Naive thymus-derived CD8-positive, alpha-beta T cell (primary cell): ENCODE measurements around the gene GALNT2. TPM values are rescaled to one million over a fixed set of nuclear protein-coding genes. Genes with fewer than 3 reads are reported as not detected.
A peak's percentile ranks its signal among the peaks of the same experiment; 100 is the strongest.

Source experiments
- ATAC-seq, 2 donors: fragments of 150-1000 bp; cut with Tn5 transposase in 1 of 2; sonication (Bioruptor Pico), chemical (Tn5 transposase) in 1 of 2; 1 replicate in 1 of 2; 2 replicates in 1 of 2; pipeline ENCODE4 v1.10.0; 2021; ENCODE audit warnings: mild to moderate bottlenecking in 2 of 2, moderate library complexity in 2 of 2
- POLR2A ChIA-PET: fragments of 350-600 bp; sonication (Branson Sonifier 250); formaldehyde crosslinking; loops from one replicate; lab custom pipeline; 2021; ENCODE audit warnings: antibody characterized with exemption; lab: Charles Lee
- DNase-seq, 10 donors: peaks; one replicate each; pipeline versions ENCODE4 v3.0.0 to v3.0.0-alpha.2; 2020 to 2022
- H3K27ac Mint-ChIP-seq, 10 donors: one replicate each; pipeline ENCODE4 v1.8.0; 2020 to 2022; ENCODE audit warnings: mild to moderate bottlenecking in 10 of 10, mixed read lengths in 10 of 10, moderate library complexity in 4 of 10, inconsistent platforms in 1 of 10
- H3K27me3 Mint-ChIP-seq, 5 donors: one replicate each; pipeline ENCODE4 v1.8.0; 2021 to 2022; ENCODE audit warnings: mixed read lengths in 5 of 5
- H3K36me3 Mint-ChIP-seq, 3 donors: one replicate each; pipeline ENCODE4 v1.8.0; 2020 to 2022; ENCODE audit warnings: mixed read lengths in 3 of 3, mild to moderate bottlenecking in 2 of 3, inconsistent platforms in 1 of 3
- H3K4me1 Mint-ChIP-seq, 4 donors: one replicate each; pipeline ENCODE4 v1.8.0; 2021 to 2022; ENCODE audit warnings: mixed read lengths in 4 of 4
- H3K4me3 Mint-ChIP-seq, 10 donors: one replicate each; pipeline ENCODE4 v1.8.0; 2020 to 2022; ENCODE audit warnings: mild to moderate bottlenecking in 10 of 10, mixed read lengths in 10 of 10, moderate library complexity in 6 of 10, inconsistent platforms in 1 of 10
- H3K9me3 Mint-ChIP-seq, 9 donors: one replicate each; pipeline ENCODE4 v1.8.0; 2020 to 2022; ENCODE audit warnings: mixed read lengths in 9 of 9, mild to moderate bottlenecking in 3 of 9, inconsistent platforms in 1 of 9, moderate library complexity in 1 of 9
- polyA plus RNA-seq, 3 donors: library from polyadenylated mRNA; unstranded; fragments of 300-500 nt; fragmentation: Illumina TruSeq; gene quantifications; one replicate each; pipeline ENCODE4 v1.2.3, GENCODE V29; 2021
- total RNA-seq, 8 experiments: library from RNA in 2 of 8; stranded (reverse) in 2 of 8; gene quantifications; one replicate each; pipeline ENCODE4 v1.2.3 and lab custom pipeline; 2021 to 2026

Gene GALNT2
- total and polyA plus RNA-seq, 5 experiments from 2014 or later, result 10.7 to 22.2 (median 15.3) TPM

DNA sequence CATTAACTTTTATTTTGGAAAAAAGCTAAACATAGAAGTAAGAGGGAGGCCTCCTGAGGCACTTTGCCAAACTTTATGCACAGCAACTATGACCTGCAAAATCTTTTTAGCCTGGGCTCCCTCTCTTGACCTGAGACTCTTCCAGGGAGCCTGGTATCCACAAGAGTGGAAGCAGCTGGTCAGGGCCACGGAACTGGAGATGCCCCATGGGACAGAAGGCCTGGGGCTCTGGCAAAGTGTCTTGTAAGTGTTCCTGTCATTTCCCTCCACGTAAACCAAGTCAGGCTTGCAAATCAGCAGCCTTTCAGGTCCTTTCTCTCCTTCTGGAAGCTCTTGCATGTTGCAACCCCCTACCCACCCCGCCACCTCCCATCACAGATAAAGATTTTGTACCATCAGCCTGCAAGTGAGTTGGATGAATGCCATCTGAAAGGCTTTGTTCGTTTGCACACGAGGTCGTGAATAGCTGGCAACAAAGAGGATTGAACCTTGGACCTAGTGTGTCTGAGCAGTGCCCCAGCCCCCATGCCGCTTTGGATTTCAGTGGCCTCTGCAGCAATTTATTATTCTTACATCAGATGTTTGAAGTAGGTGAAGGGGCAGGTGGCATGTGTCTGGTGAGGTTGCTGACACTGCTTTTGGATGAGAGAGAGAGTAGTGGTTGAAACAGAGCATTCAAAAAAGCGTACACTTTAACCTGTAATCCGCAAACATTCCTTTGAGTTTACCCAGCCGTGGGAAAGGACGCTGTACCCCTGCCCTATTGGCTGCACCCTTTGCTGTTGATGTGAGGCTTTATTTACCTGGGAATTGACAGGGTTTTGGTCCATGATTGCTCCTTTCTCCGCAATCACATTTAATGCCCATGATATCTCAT lies 91.6 kb downstream of the GALNT2 start:
- Mint-ChIP-seq H3K27me3 (no peaks in the 10 kb centered on the region), H3K9me3 (no peaks in the 10 kb centered on the region), H3K27ac (peak overlapping the region in 1 of 10 donors; percentile 55), H3K4me1 (peaks cover 29 to 60% (median 49%) of the 10 kb centered on the region in 4 donors), H3K4me3 (no peak overlapping the region), H3K36me3 (no peaks in the 10 kb centered on the region)
- ATAC-seq, result no peak
- DNase-seq, result no peak
- POLR2A ChIA-PET, result no interaction called here

DNA sequence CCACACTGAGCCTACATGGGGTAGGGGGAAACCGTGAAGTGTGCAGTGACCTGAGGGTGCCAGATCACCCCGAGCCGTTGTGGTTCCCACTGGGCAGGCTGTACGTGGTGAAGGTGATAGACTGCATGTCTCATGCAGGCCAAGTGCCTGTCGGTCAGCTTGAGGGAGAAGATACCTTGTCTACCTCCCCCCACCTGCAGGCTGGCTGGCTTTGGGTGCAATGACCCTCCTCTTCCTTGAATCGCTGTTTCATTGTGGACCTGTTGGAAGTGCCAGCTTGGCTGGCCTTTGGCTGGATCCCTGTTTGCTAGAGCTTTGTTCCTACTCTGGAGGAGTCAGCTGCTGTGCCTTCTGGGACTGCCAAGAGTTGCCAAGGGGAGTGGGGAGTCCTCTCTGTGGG lies 92.5 kb downstream of the GALNT2 start:
- peak overlapping the region in 1 of 10 donors; percentile 8 for H3K27ac Mint-ChIP-seq
- H3K27me3 Mint-ChIP-seq, result no peaks in the 10 kb centered on the region
- no peak for DNase-seq
- no peak overlapping the region for H3K4me3 Mint-ChIP-seq
- H3K9me3 Mint-ChIP-seq, result no peaks in the 10 kb centered on the region
- H3K36me3 Mint-ChIP-seq, result no peaks in the 10 kb centered on the region
- no peak for ATAC-seq
- POLR2A ChIA-PET, result no interaction called here
- peaks cover 29 to 59% (median 48%) of the 10 kb centered on the region in 4 donors for H3K4me1 Mint-ChIP-seq

DNA sequence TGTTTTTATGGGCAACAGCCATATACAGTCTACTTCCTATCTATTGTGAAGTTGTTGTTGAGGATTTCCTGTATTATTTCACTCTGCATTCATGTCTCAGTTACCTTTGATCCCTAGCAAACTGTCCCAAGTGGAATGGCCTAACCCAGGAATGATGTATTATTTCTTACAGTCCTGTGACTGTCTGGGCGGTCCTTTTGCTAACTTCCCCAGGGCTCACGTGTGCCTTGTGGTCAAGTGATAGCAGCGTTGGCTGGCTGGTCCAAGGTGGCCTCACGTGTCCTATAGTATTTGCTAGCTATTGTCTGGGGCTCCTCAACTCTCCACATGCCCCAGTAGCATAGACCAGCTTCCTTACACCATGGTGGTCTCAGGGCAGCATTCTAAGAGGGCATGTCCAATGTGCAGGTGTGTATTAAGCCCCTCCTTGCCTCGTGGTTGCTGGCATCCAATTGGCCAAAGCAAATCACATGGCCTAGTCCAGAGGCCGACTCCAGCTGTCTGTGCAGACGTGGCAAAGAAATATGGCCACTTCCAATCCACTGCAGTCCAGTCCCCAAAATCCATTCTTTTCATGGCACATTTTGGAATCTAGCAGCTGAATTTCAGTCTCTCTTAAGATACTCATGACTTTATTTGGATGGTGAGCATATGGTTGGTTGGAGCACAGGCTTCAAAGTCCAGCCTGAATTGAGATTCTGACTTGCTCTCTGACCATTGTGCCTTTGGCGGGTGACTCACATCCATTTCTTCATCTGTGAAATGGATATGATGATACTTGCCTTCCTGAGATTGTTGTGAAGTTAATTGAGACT lies 94.1 kb downstream of the GALNT2 start:
- Mint-ChIP-seq H3K36me3 (no peaks in the 10 kb centered on the region), H3K27me3 (no peaks in the 10 kb centered on the region), H3K9me3 (no peaks in the 10 kb centered on the region), H3K27ac (peak overlapping the region in 1 of 10 donors; percentile 40), H3K4me1 (peaks cover 21 to 48% (median 37%) of the 10 kb centered on the region in 4 donors), H3K4me3 (no peak overlapping the region)
- DNase-seq (no peak), ATAC-seq (no peak)
- POLR2A ChIA-PET, result no interaction called here

DNA sequence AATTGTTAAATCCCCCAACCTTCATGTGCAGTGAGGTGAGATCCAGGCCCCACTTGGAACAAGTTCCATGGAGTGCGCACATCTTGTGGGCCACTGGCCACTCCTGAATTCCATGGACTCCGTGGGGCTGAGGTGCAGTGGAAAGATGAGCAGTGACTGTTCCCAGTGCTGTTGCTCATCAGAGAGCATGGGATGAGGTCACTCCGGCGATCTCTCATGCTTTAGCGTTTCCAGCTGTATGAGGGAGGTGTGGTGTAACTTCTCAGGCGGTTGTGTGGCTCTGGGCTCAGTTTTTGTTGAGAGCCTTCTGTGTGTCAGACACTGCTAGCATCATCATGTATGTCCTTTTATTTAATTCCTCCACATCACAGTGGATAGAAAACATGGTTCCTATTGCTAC lies 96.2 kb downstream of the GALNT2 start:
- H3K27me3 Mint-ChIP-seq, result no peaks in the 10 kb centered on the region
- ATAC-seq (no peak), DNase-seq (peak in 1 of 10 donors; percentile 7)
- H3K36me3 Mint-ChIP-seq, result no peaks in the 10 kb centered on the region
- peaks cover 18 to 39% (median 25%) of the 10 kb centered on the region in 4 donors for H3K4me1 Mint-ChIP-seq
- H3K4me3 Mint-ChIP-seq, result no peak overlapping the region
- H3K27ac Mint-ChIP-seq, result peak overlapping the region in 3 of 10 donors; percentile 35 to 66 (median 48)
- POLR2A ChIA-PET, result no interaction called here
- H3K9me3 Mint-ChIP-seq, result no peaks in the 10 kb centered on the region

DNA sequence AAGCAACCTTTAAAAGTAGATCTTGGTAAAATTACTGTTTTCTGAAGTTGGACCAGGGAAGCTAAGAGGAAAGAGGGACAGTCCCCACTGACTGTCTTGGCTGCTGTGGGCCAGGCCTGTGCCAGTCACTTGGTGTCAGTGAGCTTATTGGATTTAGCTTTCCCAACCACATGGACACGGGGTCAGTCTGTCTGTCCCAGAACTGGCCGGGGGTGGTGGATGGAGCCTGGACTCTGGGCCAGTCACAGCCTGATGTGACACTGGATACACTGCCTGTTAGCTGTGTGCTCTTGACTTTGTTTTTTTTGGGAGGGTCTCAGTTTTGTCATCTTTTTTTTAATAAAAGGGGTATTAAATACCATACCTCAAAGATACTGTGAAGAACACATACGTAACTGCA lies 96.7 kb downstream of the GALNT2 start:
- Mint-ChIP-seq H3K27ac (no peak overlapping the region), H3K4me1 (peaks cover 17 to 35% (median 23%) of the 10 kb centered on the region in 4 donors), H3K4me3 (no peak overlapping the region), H3K36me3 (no peaks in the 10 kb centered on the region), H3K27me3 (no peaks in the 10 kb centered on the region), H3K9me3 (no peaks in the 10 kb centered on the region)
- POLR2A ChIA-PET, result no interaction called here
- DNase-seq (peak in 1 of 10 donors; percentile 3), ATAC-seq (no peak)

DNA sequence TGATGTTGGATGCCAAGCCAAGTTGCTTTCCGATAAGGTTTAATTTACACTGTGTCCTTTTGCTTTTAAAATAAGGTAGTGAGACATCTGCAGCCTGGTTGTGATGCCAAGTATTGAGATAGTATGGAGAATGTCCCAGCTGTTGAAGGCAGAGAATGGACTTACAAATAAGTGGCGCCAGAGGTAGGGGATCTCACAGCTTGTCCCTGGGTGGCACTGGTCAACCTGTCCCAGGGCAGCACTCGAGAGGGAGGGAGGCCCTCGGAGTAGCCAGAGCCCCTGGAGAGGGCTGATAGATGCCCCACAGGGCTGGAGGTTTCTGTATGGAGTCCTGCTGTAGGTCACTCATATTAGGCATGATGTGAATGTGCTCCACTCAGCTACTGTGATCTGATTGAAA lies 98.5 kb downstream of the GALNT2 start:
- peak overlapping the region in 1 of 10 donors; percentile 51 for H3K27ac Mint-ChIP-seq
- H3K36me3 Mint-ChIP-seq, result no peaks in the 10 kb centered on the region
- DNase-seq (no peak), ATAC-seq (no peak)
- no peak overlapping the region for H3K4me3 Mint-ChIP-seq
- no peaks in the 10 kb centered on the region for H3K9me3 Mint-ChIP-seq
- no peaks in the 10 kb centered on the region for H3K27me3 Mint-ChIP-seq
- POLR2A ChIA-PET, result interaction anchor here (0.6 kb wide), 1 partner anchor 32 kb away, joined by 5 read pairs; no protein-coding TSS in a partner anchor
- H3K4me1 Mint-ChIP-seq, result peaks cover 19 to 40% (median 33%) of the 10 kb centered on the region in 4 donors

DNA sequence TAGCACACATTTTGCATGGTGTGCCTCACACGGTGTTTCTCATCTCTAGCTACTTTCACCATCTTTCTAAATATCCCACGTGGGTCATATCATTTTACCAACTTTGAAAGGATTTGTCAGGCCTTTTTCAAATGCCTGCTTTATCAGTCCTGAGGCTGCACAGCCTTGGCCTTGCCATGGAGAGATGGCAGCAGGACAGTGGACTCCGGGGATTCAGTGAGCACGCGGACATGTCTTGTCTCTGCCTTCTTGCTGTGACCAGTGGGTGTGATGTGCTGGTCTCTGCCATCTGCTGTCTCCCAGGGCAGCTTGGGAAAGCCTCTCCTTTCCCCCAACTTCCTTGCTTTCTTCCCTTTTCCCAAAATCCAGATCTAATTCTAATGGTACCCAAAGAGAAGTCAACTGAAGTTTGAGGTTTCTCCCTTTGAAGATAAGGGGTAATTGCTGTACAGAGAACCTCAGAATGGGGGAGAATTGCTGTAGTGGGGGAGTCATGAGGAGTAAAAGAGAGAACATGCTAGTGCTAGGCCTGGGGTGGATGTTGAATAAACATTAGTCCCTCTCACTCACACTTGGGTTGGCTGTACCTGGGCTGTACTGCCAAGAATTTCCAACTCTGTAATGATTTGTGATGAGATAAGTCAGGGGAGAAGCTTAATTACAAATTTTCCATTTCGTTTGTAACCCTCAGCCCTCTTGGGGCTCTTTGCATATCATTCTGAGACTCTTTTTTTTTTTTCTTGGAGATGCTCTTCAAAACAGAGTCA lies 99.5 kb downstream of the GALNT2 start:
- ATAC-seq (no peak), DNase-seq (peak in 1 of 10 donors; percentile 4)
- H3K4me1 Mint-ChIP-seq, result peaks cover 17 to 46% (median 33%) of the 10 kb centered on the region in 4 donors
- no peak overlapping the region for H3K4me3 Mint-ChIP-seq
- H3K27me3 Mint-ChIP-seq, result no peaks in the 10 kb centered on the region
- no peaks in the 10 kb centered on the region for H3K36me3 Mint-ChIP-seq
- H3K9me3 Mint-ChIP-seq, result no peaks in the 10 kb centered on the region
- peak overlapping the region in 2 of 10 donors; percentile 58 to 74 for H3K27ac Mint-ChIP-seq
- POLR2A ChIA-PET, result interaction anchor here (0.6 kb wide), 1 partner anchor 33 kb away, joined by 5 read pairs; no protein-coding TSS in a partner anchor

DNA sequence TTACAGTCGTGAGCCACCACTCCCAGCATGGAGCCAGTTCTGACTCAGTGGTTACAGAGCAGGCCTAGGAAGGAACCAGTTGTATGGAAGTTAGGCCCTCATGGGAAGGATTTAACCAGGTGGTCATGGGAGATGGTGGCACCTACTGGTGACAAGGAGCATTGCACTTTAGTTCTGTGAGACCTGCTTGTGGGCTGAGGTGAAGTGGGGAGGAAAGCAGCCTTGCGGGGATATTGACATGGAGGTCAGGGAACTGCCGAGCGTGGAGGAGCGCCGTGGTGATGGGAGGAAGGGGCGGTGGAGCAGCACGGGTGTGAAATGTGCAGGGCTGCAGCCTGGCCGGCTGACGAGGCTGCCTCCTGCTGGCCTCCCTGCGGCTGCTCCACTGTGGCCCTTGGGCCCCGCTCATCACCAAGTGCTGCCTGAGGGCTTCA lies 100.4 kb downstream of the GALNT2 start:
- DNase-seq (peak in 8 of 10 donors; percentile 11 to 65 (median 46)), ATAC-seq (peak; percentile 56 to 76)
- H3K27ac Mint-ChIP-seq, result peak overlapping the region in 1 of 10 donors; percentile 1
- H3K4me3 Mint-ChIP-seq, result no peak overlapping the region
- H3K4me1 Mint-ChIP-seq, result peaks cover 16 to 47% (median 34%) of the 10 kb centered on the region in 4 donors
- POLR2A ChIA-PET, result no interaction called here
- H3K27me3 Mint-ChIP-seq, result no peaks in the 10 kb centered on the region
- H3K36me3 Mint-ChIP-seq, result peaks cover 0 to under 1% (median 0%) of the 10 kb centered on the region in 3 donors
- no peaks in the 10 kb centered on the region for H3K9me3 Mint-ChIP-seq

DNA sequence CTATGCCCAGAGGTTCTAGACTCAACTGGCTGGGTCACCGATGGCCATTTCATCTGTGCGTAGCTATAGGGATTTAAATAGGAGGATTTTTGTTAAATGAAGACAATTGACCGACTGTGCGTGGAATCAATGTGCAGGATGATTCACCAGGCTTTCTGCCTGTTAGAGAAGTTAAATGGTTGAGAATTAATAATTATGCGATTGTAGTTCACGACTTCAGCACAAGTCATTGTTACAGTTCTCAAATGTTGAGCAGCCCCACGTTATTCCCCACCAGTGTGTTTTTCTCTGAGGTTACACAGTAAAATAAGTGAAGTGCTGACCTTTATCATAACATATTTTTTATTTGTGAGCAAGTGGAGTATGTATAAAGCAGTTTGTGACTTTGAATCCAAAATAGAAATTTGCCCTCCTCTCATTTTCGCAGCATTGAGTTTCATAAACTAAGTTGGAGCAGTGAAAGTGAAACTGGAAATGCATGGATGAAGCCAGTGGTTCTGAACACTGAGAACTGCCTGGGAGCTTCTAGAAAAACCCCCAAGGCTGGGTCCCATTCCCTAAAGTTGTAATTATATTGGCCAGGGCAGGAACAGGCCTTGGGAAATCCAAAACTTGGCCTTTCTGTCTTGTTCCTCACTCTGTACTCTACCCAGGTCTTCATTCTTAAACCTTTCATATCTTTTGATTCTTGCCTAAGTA lies 102.6 kb downstream of the GALNT2 start:
- peak overlapping the region in 8 of 10 donors; percentile 15 to 66 (median 26) for H3K4me3 Mint-ChIP-seq
- POLR2A ChIA-PET, result no interaction called here
- H3K36me3 Mint-ChIP-seq, result peaks cover 0 to 3% (median 0%) of the 10 kb centered on the region in 3 donors
- H3K27ac Mint-ChIP-seq, result peak overlapping the region in 4 of 10 donors; percentile 26 to 72 (median 42)
- DNase-seq (peak in 1 of 10 donors; percentile 3), ATAC-seq (no peak)
- no peaks in the 10 kb centered on the region for H3K9me3 Mint-ChIP-seq
- peaks cover 26 to 58% (median 48%) of the 10 kb centered on the region in 4 donors for H3K4me1 Mint-ChIP-seq
- H3K27me3 Mint-ChIP-seq, result no peaks in the 10 kb centered on the region

DNA sequence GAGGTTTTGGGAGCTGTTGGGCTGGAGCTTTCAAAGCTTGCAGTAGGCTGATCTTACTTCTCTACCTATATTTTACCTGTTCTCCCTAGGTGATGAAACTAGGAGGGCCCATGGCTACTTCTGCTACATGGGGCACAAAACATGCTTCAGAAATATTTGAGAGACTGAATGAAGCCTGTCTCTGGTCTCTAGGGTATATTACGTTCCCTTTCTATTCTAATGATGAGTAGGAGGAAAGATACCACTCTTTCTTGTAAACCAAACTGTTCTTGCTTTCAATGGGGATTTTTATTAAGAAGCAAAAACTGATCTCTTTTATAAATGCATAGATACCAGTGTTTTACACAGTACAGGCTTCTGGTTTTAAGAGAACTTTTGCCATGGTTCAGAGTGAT lies 103.1 kb downstream of the GALNT2 start:
- no peaks in the 10 kb centered on the region for H3K27me3 Mint-ChIP-seq
- no peaks in the 10 kb centered on the region for H3K9me3 Mint-ChIP-seq
- H3K36me3 Mint-ChIP-seq, result peaks cover 0 to 3% (median 0%) of the 10 kb centered on the region in 3 donors
- ATAC-seq (no peak), DNase-seq (no peak)
- POLR2A ChIA-PET, result no interaction called here
- H3K27ac Mint-ChIP-seq, result peak overlapping the region in 4 of 10 donors; percentile 26 to 72 (median 39)
- peak overlapping the region in 3 of 10 donors; percentile 31 to 66 (median 46) for H3K4me3 Mint-ChIP-seq
- H3K4me1 Mint-ChIP-seq, result peaks cover 30 to 63% (median 53%) of the 10 kb centered on the region in 4 donors

DNA sequence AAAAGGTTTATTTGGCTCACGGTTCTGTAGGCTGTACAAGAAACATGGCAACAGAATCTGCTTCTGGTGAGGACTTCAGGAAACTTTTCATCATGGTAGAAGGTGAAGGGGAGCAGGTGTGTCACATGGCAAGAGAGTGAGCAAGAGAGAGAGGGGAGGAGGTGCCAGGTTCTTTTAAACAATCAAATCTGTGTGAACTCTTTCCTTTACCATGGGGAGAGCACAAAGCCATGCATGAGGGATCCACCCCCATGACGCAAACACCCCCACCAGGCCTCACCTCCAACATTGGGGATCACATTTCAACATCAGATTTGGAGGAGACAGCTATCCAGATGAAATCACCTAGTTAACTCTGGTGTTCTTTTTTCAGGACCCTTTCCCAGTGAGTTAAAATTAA lies 103.6 kb downstream of the GALNT2 start:
- ATAC-seq, result no peak
- Mint-ChIP-seq H3K4me3 (peak overlapping the region in 1 of 10 donors; percentile 2), H3K27me3 (no peaks in the 10 kb centered on the region), H3K9me3 (no peaks in the 10 kb centered on the region), H3K36me3 (peaks cover 0 to 3% (median 0%) of the 10 kb centered on the region in 3 donors), H3K4me1 (peaks cover 30 to 65% (median 56%) of the 10 kb centered on the region in 4 donors), H3K27ac (peak overlapping the region in 6 of 10 donors; percentile 13 to 72 (median 39))
- POLR2A ChIA-PET, result no interaction called here
- DNase-seq, result no peak
